Stimulated activated CD4-positive, alpha-beta T cell treated with anti-CD3 and anti-CD28 coated beads, Interleukin-12 subunit alpha, Interleukin-12 subunit beta, amount 100 ng/mL, for 4 hours (primary cell): ENCODE data around the gene ATP10D.
"Not testable (repeated sequence)": the region's sequence is repeated elsewhere in the genome, so short reads cannot be mapped to it uniquely, and the experiment has no call there.

ENCODE experiments used
- DNase-seq: peaks from one replicate; pipeline ENCODE4 v3.0.0-alpha.2; 2020

ATP10D gene

DNA sequence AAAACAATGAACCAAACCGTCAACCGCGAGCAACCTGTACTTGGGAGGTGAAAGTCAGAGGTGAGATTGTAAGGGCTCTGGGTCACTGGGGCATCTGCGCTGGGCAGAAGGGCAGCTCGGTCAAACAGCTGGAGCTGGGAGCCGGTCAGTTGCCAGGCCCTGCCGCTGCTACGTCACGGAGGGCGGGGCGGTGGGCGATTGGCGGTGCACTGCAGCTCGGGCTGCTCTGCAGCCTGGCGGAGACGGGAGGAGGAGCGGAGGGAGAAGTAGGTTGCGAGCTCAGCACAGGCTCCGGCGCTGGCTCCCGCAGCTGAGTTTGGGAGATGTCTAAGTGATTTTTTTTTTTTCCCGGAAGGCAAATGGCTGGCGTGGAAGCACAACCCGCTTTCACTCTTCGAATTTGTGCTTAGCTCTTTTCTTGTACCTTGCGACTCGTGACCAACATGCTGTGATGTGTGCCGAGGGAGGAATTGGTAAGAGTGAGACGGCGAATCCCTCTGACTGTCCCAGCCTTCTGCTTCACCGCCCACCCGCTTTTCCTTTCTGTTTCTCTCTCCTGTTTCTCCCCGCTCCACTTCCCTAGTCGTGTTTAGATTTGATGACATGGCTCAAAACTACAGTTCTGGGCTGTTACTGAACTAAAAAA is at the start of gene ATP10D:
TSS of gene ATP10D (plus strand) at position 229 of the 646 bp plus-strand sequence. CDS start 27,266 bp downstream, outside the sequence.
- DNase-seq = peak; percentile 69

DNA sequence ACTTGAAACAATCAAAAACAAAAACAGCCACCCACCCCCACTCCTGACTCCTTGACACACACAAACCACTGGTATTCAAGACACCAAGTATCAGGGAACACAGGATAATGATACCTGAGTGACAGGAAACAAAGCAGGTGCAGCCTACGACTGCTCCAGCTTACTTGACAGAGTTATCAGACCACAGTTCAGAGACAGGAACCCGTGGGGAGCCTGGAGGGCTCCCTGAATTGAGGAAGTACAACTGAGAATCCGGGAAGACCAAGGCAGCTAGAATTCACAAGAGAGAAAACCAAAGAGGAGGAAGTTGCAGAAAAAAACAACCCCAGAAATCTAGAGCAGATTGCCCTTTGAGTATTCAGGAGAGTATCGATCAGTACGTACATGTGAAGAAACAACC is 42.1 kb upstream of the ATP10D start:
- DNase-seq = no peak

DNA sequence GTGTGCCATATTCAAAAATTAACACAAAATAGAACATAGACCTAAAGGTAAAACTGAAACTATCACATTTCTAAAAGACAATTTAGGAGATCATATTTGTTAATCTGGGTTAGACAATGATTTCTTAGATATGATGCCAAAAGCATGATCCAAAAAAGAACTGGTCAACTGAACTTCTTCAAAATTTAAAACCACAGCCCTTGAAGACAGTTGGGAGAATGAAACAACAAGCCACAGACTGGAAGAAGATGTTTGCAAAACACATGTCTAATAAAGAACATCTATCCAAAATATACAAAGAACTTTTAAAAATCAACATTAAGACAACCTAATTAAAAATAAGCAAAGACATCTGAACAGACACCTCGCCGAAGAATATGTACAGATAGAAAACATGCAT is 41.0 kb upstream of the ATP10D start:
- no peak for DNase-seq

DNA sequence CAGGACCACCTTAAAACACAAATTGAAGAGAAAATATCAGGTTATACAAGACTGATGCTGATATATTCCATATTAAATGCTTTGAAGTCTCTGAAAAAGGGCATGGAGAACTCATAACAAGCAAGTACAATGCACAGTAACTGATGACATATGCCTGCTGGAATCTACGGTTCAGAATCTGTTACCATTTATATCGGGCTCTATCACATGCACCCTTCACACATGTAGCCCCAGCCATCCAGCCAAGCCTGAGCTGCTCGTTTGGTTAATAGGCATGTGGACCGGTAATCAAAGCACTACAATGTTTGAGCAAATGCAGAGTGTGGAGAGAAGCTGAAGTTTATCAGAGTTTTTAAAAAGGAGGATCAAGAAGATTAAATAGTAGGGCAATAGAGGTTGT is 33.4 kb upstream of the ATP10D start:
- no peak for DNase-seq

DNA sequence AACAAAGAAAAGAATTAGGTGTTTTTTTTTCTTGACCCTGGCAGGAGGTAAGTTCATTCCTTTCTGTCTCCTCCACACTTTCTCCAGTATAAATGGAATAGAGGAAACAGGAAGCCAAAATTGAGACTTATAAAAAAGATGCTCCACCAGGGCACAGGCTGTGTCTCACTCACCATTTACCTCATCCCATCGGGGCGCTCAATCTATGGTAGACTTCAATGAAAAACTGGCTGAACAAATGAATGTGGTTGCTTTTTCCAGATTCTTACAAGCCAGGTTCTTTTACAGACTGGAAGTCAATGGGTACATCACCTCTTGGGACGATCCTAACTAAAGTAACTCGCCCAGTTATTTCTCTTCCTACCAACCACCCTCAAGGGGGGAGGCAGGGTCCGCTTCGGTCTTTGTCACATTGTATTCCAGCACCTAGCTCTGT is 22.3 kb upstream of the ATP10D start:
- DNase-seq = no peak

DNA sequence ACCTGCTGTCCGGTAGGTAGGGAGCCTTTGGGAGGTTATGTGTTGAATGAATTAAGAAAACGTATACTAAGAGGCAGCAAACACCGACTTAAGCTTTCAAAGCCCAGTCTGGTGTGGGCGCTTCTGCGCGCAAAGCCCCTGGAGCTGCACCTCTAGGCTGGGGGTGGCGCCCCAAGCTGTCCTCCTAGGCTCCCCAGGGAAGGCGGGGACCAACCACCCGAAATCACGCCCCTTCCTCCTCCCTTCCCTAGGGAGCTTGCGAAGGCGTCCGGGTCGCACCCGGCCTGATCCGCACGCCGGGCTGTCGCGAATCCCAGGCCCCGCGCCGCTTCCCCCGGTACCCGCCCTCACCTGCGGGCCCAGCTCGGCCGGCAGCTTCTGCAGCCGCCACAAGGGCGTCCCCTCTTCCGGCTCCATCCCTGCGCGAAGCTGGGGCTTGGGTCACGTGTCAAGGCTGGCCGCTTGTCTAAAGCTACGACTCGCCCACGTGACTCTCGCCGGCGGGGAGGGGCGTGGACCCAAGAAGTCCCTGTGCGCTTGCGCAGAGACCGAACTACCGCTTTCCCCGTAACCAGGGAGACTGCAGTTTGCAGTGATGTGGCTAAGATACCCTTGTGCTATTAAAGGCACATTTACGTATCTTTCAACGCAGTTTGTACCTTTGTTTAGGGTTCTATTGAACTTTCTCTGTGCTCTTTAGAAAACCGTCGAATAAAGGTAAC is 21.7 kb upstream of the ATP10D start, which contains the start of gene COMMD8:
TSS of gene COMMD8 (minus strand) at position 468 of the 722 bp plus-strand sequence. CDS start at position 417, 51 bp downstream.
- DNase-seq = peak; percentile 94

DNA sequence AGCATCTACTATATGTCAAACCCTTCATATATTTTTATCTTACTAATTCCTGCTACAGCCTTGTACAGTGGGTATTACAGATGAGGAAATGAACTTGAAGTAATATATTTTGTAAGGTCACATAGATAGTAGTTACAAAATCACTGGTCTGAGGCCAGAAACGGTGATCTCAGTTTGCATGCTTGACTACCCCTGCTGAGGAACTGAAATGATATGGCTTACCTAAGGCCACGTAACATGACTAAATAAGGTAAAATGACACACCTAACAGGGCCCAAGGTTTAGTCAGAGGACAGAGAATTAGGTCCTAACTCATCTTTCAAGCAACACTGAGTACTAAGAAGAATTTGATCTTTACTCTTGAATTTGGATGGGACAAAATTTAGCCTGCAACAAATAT is 20.1 kb upstream of the ATP10D start:
- DNase-seq = no peak

DNA sequence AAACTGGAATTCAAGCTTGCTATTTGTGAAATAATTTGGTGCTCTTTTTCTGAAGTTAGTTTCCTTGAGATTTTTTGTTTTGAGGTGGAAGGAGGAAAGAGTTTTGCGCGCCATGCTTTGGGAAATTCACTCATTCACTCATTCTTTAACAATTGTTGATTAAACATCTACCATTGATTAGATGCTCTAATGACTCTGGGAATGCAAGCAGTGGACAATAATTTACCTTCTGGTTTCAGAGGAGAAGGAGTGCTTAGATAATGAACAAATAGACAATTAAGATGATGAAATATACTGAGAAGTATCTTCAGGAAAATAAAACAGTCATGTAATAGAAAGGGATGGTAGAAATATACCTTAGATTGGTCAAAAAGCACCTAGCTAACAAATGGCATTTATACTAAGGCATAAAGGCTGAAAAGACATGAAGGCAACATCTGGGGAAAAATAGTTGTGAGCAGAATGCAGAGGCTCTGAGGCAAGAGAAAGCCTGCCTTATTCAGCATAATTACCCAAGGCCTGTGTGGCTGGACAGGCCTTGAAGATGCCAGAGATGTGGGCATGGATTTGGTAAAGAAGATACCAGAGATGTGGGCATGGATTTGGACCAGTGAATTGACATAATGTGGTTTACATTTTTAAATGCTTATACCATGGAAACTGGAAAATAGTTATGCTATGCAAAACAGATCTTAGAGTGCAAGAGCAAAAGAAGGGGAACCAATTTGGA is 18.9 kb upstream of the ATP10D start:
- no peak for DNase-seq

DNA sequence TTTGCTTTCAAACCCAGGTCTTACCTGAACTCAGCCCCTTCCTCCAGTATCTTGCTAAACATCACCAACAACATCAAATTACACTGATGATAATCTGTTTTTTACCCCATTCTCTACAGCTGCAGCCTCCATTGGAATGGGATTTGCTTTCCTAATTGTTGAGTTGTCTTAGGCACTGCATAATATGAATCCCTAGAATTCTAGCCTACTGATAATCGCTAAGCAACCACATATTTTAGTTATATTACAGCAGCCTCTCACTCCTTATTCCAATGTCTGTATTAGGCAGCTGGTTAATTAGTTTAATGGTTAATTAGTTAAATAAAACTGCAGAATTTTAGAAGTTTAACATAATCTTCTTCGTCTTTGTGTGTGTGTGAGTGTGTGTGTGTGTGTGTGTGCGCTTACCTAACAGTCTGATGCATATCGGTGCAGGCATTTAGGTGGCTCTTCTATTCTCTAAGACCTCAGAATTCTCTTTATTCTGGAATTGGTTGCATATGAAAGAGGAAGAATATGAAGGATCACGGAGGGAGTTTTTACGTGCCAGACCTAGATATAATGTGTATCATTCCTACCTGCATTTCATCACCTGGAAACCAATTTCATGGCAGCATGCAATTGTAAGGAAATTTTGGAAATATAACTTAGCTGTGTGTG is 16.2 kb upstream of the ATP10D start:
- no peak for DNase-seq

DNA sequence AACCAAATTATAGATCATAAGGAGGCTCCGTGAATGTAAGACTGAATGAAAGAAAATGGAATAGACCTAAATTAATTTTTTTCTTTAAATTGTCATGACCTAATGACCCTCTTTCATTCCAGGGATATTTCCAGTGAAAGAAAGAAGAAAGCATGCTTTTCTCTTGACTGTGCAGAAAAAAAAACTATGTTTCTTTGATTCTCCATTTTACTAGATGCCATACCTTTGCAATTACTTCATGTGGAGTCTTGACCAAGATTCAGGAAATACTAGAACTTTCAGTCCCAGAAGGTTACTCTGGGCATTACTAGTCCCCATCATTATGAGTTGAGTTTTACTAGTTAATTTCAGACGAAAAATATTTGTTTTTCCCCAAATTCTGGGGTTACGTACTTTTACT is 15.1 kb upstream of the ATP10D start:
- no peak for DNase-seq

DNA sequence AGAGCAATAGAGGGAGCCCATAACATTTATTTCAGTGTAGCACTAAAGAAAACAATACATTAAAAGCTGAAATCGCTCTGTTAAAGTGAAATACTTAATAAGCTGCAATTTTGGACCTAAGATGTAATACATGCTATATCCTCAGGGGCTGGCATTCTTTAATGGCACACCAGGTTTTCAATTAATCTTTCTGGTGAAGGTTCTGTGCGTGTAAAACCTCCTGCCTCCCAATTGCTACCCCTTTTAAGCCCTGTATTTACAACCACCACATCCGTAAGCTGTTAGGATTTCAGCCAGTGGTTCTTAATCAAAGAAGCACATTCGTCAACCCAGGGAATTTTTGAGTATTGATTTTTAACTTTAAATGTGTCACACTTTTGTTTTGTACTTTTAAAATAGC is 14.0 kb upstream of the ATP10D start:
- no peak for DNase-seq

DNA sequence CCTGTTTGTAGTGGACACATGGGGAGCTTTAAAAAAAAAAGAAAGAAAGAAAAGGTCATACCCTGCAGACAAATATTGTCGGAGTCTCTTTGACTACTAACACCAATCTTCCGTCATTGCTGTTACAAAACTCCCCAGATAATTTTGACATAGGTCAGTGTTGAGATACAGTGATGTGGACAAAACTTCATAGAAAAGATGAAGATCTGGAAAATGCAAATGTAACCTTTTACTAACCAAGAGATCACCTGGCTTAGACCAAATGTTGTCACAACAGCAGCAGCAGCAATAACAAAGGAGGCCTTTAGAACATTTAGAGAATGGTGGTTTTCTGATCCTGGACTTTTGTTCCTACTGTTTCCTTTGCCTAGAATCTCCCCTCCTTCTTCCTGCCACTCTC is 13.5 kb upstream of the ATP10D start:
- no peak for DNase-seq

DNA sequence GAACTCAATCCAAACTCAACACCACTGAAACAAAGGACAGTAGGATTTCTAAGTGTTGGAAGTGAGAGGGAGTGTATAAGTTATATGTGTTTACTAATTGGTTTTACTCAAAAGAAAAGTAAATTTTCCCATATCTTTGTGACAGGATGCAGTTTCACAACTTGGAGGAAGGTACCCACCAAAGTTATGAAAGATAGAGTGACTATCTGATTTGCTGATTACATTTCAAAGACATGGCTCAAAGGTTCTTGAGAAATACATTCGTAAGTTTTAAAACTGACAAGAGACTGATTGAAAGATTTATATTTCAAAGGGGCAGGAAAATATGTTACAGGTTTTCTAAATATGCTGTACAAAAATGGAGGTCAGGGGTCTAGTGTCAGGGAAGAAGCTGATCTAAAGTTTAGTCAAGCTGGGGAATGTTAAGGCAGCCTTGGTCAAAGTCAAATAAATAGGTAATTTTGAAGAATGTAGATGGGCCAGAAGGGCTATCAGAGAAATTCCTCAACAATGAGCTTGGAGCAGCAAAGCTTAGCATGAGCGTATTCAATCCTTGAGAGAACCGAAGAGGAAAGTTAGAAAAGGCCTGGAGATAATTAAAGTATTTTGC is 11.8 kb upstream of the ATP10D start:
- DNase-seq = no peak

DNA sequence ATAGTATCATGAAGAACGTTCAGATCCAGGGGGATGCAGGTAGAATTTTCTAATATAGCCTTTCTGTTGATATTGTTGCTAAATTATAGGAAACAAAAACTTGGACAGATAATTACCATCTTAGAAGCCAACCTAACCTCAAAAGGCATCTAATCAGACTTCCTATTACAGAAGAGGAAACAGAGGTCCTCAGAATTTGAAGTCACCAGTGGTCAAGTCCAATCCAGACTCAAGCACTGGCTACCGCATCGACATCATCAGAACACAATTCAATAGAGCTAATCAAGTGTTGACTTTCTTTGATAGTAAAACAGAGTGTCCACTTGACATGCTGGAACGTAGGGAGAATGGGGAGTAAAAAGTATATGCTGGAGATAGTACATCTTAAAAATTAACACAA is 10.3 kb upstream of the ATP10D start:
- DNase-seq = no peak

DNA sequence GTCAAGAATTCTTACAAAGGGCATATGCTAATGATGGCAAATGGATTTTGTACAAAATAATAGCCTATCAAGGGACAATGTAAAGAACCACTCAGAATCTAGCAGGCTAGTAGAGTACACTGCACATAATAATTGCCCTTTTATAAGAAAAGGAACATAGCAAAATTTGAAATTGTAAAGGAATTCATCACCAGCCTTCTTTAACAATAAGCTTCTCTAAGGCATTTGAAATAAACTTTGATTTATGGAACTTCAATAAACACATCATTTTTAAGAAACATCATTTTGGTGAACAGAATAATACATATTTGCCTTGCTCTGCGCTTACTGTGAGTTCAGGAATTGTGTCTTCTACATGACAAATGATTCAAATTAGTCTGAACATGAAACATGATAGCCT is 9.7 kb upstream of the ATP10D start:
- no peak for DNase-seq

DNA sequence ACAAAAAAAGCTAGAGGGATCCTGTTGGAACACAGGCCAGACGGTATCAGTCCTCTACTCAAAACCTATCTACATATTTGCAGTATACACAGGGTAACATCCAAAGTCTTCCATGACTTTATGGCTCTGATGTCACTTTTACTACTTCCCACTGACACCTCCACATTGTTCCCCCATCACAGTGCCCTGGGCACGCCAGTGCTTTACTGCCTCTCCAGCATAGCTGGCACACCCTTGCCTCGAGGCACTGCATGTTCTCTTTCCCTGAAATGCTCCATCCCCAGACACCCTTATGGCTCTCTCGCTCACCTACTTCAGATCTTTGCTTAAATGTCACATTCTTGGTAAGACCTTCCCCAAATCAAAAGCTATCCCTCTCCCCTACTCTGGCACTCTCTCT is 6.3 kb upstream of the ATP10D start:
- DNase-seq = no peak

DNA sequence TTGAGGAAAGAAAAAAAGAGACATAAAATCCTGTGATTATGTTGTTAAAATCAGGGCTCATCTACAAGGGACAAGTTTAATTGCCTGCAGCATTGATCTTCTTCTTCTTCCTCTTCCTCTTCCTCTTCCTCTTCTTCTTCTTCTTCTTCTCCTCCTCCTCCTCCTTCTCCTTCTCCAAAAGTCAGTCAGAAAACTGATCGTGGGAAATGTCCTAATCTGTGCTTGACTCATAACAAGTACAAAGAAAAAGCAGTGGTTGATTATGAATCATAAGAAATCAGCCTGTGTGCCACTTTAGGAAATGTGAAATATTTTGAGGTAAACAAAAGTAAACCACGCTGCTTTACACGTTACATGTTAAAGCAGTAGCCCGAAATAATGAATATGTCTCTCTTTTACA is 2.7 kb upstream of the ATP10D start:
- DNase-seq = no peak

DNA sequence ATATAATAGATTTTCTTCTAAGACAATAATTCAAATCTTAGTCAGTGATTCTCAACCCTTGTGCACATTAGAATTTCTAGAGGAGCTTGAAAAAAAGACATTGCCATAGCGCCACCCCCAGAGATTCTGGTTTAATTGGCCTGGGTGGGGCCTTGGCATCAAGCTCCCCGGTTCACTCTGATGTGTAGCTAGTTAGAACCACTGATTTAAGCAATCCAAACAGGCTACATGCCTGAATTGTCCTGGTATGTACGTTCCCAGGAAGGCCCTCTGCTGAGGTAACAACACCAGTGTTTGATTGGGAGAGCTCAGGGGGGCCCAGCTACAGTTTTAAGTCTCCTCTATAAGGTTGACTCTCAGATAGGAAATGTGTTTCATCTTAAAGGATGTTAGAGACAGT is 1.3 kb upstream of the ATP10D start:
- no peak for DNase-seq

DNA sequence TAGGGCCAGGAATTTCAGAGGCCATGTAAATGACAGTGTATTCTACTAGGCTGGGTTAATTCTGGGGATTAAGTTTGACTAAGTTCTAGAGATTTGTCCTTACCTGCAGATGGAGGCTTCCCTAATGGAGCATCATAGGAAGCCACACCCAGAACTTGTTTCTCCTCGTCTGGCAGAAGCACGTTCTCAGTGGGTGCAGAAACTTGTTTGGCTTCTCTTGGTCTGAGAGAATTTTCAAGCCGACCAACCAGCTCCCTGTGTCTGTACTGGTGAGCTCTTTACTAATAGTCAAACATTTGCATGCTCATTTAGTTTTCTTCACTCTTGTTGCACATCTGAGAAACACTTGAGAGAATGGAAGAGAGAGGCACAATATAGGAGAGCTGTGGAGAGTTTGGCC is 907 bp upstream of the ATP10D start:
- no peak for DNase-seq

DNA sequence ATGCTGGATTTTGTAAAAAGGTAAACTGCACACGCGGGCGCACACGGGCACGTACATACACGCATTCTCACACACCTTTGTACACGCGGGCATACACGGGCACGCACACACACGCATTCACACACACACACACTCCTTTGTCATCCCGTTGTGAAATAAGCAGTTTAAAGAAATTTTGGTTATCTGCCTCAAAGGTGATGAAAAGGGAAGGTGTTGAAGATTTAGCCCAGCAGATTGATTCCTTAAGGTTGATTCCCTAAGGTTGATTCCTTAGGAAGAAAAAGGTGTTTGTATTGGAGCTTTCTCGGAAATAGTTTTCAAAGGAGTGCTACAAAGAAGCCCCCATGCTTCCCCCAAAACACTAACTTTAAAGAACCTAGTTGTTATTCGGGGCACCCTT is 693 bp downstream of the ATP10D start:
- DNase-seq = no peak

DNA sequence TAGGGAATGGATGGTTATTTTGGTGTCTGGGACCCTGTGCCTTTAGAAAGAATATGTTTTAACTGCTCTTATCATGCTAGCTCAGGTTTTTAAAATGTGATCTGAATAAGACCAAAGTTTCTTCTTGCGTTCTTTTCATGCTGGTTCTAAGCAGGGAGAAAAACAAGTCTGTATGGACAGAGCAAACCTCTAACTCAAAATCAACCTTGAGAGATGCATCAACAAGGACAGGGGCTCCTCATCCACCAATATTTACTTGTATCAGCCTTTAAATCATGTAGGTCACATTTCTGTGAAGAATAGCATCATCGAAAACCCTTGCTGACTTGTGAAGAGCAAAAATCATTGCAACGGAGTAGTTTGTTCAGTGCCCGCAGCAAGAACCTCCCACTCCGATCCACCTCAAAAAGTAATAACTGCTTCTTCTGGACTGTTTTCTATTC is 1.2 kb downstream of the ATP10D start:
- no peak for DNase-seq

DNA sequence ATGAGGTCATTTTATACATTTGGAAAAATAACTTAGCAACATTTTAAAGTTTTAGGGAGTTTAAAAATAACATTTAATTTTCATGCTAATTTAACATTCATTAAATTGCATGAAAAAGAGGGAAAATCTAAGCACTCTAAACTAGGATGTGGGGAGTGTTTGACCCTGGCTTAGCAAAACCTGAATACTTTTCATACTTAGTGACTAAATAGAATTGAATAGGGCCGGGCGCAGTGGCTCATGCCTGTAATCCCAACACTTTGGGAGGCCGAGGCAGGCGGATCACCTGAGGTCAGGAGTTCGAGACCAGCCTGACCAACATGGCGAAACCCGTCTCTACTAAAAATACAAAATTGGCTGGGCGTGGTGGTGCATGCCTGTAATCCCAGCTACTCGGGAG is 1.7 kb downstream of the ATP10D start:
- not testable (repeated sequence) for DNase-seq

DNA sequence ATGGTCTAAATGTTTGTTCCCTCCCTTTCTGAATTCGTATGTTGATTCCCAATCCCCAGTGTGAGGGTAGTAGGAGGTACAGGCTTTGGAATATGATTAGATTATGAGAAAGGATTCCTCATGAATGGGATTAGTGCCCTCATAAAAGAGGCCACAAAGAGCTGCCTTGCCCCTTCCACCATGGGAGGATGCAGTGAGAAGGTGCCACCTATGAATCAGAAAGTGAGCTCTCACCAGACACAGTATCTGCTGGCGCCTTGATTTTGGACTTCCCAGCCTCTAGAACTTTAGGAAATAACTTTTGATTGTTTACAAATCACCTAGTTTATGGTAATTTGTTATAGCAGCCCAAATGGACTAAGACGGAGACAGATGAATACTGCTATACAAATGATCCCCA is 3.6 kb downstream of the ATP10D start:
- no peak for DNase-seq
